GM12801 (cell line): ENCODE results near the gene PRKN.

Experiments
- TF ChIP-seq, protein P1 (sequence below): IDR thresholded peaks from one replicate; pipeline ENCODE4 v1.5.1; 2011; ENCODE audit warnings: control low read depth; ENCODE audit not compliant: insufficient read length; ENCODE audit errors: extremely low read depth

The PRKN gene

DNA sequence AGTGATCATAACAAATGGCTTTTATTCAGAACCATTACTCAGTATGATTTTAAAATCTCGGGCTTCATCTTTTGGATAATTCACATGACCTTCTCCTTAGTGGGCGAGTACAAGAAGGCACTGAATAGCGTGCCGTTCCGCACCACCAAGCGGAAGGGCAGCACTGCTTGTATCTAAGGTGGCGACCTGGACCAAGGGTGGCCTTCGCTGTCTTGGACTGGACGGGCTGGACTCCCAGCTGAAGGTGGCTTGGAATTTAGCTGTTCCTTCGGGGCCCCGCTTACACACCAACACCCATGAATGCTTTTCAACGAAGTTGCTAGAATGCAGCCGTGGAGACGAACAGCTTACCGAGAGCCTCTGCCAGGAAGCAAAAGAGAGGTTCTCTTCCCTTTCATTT, 1285.1 kb downstream of the PRKN start:
- TF ChIP-seq, protein P1, sequence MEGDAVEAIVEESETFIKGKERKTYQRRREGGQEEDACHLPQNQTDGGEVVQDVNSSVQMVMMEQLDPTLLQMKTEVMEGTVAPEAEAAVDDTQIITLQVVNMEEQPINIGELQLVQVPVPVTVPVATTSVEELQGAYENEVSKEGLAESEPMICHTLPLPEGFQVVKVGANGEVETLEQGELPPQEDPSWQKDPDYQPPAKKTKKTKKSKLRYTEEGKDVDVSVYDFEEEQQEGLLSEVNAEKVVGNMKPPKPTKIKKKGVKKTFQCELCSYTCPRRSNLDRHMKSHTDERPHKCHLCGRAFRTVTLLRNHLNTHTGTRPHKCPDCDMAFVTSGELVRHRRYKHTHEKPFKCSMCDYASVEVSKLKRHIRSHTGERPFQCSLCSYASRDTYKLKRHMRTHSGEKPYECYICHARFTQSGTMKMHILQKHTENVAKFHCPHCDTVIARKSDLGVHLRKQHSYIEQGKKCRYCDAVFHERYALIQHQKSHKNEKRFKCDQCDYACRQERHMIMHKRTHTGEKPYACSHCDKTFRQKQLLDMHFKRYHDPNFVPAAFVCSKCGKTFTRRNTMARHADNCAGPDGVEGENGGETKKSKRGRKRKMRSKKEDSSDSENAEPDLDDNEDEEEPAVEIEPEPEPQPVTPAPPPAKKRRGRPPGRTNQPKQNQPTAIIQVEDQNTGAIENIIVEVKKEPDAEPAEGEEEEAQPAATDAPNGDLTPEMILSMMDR = no peak

DNA sequence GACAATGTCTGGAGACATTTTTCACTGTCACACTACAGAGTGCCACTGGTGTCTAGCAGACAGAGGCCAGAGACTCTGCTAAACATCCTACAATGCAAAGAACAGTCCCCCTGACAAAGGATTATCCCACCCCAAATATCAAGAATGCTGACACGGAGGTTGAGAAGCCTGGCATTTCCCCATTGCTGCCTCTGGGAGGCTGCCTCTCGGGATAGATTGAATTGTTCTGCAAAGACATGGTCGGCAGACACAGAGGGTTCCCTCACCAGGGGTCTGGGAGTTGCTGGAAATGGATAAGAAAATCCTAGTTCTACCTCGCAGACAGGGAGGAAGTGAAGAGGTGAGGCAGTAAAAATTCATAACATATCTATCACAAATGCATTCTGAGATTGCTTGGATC, 1287.3 kb downstream of the PRKN start:
- TF ChIP-seq, protein P1 = no peak

DNA sequence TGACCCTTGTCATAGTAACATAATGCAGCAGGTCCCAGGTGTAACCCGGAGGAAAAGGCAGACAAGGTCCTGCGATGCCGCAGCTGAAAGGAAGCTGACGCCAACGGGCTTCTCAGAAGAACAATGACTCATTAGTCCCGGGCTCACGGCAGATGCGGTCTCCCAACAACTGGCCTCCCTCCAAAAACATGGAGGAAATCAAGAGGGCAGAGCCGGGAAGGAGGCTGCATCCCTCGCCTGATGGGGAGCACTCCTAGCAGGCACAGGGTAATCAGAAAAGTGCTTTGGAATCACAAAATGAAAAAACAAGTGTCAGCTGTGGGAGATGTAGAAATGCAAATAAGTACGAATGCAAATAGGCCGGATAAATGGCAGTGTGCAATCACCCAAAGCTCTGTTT, 1288.5 kb downstream of the PRKN start:
- TF ChIP-seq, protein P1 = no peak

DNA sequence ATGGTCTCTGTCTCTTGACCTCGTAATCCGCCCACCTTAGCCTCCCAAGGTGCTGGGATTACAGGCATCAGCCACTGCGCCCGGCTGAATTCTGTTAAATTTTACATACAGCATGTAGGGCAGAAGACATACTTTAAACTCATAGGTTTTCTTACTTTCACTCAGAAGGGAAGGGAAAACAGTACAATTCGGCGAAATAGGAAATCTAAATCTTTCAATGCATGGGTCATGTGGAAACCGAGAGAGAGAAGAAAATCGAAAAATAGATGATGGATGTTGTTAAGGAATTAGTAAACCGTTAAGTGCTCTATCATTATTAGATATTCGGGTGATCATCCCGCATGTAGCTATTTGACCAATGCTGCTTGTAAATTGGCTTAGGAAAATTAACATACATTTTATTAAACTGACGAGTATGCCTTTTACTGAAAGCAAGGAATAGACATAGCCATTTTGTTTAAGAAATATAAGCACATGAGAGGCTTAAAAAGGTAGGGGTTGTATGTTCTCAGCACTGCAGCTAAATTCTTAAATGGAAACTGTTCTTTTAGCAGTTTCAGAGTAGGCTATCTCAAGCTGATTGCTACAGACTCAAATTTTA, 1289.0 kb downstream of the PRKN start:
- TF ChIP-seq, protein P1 = no peak

DNA sequence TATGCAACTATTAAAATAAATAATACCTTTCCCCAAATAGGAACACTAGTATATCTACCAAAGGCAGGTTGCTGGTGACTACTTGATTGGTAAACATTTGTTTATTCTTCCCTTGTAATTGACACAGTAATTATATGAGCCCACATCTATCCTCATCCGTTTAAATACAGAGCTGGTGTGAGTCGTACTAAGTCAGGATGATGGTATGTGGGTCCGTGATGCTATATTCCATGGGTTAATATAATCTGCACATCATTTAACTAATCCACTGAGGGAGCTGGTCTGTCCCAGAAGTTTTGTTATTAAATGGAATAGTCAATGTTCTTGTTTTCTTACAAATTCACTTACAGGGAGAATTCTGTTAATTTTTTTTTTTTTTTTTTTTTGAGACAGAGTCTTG, 1289.7 kb downstream of the PRKN start:
- TF ChIP-seq, protein P1 = no peak

DNA sequence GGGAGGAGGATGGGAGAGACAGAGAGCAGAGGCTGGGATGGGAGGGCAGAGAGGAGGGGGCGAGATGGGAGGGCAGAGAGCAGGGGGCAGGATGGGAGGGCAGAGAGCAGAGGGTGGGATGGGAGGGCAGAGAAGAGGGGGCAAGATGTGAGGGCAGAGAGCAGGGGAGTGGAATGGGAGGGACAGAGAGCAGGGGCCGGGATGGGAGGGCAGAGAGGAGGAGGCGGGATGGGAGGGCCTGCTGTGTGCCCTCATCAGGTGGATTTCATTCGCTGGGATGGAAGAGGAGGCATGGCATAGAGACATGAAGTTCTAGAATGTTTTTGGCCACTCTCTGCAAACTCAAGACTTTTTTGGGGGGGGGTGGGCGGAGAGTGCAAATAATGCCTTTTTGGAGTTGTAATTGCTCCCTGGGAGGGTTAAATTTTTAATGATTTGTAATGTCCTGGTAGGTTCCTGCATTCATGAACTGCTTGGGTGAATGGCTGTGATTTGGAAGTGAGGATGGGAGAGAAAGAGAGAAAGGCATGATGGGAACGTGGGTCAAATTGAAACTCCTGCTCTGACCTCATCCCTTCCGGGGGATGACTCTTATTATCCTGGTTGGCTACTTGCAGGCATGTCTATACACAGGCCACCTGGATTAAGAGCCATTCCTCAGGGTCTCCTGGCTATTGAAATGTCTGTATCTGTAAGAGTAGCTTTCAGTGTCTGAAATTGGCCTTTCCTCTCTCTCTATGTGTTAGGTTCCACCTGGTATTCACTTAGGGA, 1291.3 kb downstream of the PRKN start:
- TF ChIP-seq, protein P1 = no peak

DNA sequence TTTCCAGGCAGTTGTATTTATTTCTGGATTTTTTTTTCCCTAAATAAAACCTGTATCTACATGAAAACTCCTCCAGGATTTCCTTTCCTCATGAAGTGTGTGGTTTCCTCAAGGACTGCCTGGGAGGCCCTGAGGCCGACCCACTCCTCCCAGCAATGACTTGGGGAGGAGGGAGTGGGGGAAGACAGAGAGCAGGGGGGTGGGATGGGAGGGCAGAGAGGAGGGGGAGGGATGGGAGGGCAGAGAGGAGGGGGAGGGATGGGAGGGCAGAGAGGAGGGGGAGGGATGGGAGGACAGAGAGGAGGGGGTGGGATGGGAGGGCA, 1291.9 kb downstream of the PRKN start:
- TF ChIP-seq, protein P1 = no peak
